Cardiac fibroblast (primary cell): ENCODE measurements around the gene SGCE.

Source experiments
- DNase-seq, 2 donors: peaks; one replicate each; pipeline versions ENCODE4 v3.0.0 to v3.0.0-alpha.2; 2010; ENCODE audit warnings: low read depth in 2 of 2
- H3K4me3 ChIP-seq, 2 donors: replicated peaks in 1 of 2; 1 replicate in 1 of 2; 2 replicates in 1 of 2; pipeline ENCODE4 v1.5.1; 2011; ENCODE audit warnings: low read depth in 2 of 2, low read length in 2 of 2, mild to moderate bottlenecking in 2 of 2, moderate library complexity in 1 of 2
- TF ChIP-seq, protein P1 (sequence below): IDR thresholded peaks from one replicate; pipeline ENCODE4 v1.5.1; 2011; ENCODE audit warnings: low read depth, mild to moderate bottlenecking, low read length, inconsistent platforms

The SGCE gene

DNA sequence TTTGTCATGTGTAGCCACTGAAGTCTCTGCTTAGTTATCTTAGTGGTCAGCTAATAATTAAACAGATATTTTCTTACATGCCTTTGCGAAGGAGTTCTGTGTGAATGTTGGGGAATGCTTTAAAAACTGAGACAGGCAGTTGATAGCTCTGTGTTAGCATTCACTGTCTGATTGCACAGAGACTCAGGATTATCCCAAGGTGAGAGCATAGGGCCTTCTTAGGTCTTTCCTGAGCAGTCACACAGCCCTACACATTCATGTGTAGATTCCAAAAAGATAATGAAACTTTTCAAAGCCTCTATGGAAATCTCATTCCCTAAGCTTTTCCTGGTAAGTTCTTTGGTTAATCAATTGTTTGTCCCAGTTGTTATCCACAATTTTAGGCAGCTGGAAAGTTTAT, 78.6 kb downstream of the SGCE start:
- H3K4me3 ChIP-seq: no peak overlapping the region
- TF ChIP-seq, protein P1, sequence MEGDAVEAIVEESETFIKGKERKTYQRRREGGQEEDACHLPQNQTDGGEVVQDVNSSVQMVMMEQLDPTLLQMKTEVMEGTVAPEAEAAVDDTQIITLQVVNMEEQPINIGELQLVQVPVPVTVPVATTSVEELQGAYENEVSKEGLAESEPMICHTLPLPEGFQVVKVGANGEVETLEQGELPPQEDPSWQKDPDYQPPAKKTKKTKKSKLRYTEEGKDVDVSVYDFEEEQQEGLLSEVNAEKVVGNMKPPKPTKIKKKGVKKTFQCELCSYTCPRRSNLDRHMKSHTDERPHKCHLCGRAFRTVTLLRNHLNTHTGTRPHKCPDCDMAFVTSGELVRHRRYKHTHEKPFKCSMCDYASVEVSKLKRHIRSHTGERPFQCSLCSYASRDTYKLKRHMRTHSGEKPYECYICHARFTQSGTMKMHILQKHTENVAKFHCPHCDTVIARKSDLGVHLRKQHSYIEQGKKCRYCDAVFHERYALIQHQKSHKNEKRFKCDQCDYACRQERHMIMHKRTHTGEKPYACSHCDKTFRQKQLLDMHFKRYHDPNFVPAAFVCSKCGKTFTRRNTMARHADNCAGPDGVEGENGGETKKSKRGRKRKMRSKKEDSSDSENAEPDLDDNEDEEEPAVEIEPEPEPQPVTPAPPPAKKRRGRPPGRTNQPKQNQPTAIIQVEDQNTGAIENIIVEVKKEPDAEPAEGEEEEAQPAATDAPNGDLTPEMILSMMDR: no peak
- DNase-seq: no peak

DNA sequence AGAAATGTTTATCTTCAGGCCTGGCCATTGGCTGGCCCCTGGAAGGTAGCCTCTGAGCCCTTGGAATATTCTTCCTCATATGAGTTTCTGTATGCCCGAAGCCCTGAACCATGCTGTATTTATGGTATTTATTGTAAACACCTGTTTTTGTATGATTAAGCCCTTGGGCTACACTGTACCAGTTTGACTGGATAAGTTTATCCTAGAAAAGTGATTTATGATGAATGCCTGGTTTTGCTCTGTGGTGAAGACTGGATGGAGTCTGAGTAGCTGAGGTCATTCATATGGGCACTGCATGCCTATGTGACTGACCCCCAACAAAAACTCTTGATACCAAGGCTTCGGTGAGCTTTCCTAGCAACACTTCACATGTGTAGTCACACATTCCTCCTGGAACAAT, 79.6 kb downstream of the SGCE start:
- TF ChIP-seq, protein P1: no peak
- no peak for DNase-seq
- no peak overlapping the region for H3K4me3 ChIP-seq

DNA sequence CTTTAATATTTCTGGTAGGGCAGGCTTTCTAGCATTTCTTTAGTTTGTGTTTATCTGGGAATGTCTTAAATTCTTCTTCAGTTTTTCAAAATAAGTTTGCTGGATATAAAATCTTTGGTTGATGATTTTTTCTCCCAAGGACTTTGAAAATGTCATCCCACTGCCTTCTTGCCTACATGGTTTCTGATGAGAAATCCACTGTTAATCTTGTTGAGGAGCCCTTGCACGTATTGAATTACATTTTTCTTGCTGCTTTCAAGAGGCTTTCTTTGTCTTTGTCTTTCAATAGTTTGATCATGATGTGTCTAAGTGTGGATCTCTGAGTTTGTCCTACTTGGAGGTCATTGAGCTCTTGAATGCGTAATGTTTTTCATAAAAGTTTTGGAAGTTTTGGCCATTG, 80.3 kb downstream of the SGCE start:
- TF ChIP-seq, protein P1: no peak
- no peak for DNase-seq
- no peak overlapping the region for H3K4me3 ChIP-seq

DNA sequence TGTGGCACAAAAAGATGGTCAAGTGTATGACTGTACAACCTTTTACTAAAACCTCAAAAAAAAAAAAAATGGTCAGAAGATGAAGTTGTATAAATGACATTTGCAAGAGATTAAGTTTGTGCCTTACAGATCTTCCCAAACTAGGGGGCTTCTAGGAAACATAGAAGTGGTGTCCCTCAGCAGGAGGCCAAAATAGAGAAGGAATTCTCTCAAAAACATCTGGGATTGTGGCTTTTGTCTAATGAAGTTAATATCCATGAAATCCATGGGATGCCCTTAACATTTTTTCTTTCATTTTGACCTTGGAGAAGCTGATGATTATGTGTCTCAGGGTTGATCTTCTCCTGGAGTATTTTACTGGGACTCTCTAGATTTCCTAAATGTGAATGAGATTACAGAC, 84.1 kb downstream of the SGCE start:
- no peak for DNase-seq
- no peak overlapping the region for H3K4me3 ChIP-seq
- TF ChIP-seq, protein P1: no peak

DNA sequence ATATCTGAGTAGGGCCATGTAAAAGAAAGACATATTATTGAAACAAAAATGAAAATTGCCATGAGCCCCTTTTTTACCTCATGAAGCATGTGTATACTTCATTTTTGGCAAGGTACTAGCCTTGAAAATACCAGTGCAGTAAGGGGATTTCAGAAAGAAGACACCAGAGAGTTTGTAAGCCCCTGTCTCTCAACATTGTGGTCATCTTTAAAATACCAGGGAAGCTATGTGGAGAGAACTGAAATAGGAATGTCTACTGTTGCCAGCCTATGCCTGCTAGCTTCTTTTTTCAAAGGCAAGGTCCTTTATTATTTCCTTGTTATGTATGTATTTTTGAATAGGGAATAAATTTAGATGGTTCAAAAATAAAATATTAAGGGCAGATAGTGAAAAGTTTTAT, 88.5 kb downstream of the SGCE start:
- DNase-seq: no peak
- TF ChIP-seq, protein P1: no peak
- no peak overlapping the region for H3K4me3 ChIP-seq

DNA sequence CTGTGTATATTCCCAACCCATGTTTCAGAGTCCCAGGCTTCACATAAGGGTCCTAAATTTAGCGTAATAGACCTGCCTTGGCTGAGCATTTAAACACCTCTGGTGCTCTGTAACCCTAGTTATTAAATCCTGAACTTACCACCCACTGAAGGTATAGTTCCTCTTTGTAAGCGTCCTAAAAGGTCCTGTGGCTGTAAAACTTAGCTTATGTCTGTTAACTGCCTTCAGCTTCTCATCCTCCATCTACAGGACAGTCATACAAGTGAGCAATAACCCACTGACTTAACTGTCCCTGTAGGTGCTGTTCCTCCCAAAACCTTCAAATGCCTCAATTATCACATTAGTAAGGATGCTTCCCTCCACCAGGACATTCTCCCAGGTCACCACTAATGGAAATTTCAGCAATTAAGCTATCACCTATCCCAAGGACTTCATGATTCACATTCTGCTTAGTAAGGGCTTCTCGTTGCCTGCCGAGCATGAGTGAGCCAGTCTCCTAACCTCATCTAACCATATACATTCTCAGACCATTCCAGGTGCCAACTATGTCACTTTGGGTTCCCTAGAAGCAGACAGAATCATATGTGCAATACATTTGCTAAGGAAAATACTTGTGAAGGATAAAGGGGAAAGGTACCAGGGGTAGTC, 90.6 kb downstream of the SGCE start:
- DNase-seq: no peak
- TF ChIP-seq, protein P1: no peak
- H3K4me3 ChIP-seq: no peak overlapping the region

DNA sequence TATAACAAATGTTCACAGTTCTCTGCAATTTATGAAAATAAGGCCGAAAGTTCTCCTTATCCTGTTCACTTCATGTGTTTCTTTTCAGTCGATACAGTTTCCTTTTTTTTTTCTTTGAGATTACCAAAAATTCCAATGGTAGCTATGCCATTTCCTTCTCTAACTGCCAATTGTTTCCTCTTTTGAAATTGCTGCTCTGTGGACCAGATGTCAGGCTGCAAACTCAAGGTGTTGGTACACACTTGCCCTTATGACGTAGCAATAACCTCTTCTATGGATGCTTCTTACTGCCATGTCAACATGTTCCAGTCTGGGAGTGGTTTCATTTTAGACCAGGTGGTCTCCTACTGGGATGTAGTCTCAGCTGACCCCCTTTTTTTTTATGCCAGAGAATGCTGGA, 93.4 kb downstream of the SGCE start:
- peak; percentile 29 to 52 for DNase-seq
- H3K4me3 ChIP-seq: no peak overlapping the region
- TF ChIP-seq, protein P1: no peak
